WERI-Rb-1 (cell line): ENCODE data around the gene TENM4.

Experiments used
- DNase-seq: peaks from one replicate; pipeline ENCODE4 v3.0.0-alpha.2; 2020
- H3K27ac ChIP-seq: fragments of 250-450 bp; sonication (Bioruptor Pico); 2 replicates; pipeline ENCODE4 v1.5.1; 2020; ENCODE audit warnings: mild to moderate bottlenecking, moderate library complexity
- H3K27me3 ChIP-seq: fragments of 250-450 bp; sonication (Bioruptor Pico); 2 replicates; pipeline ENCODE4 v1.5.1; 2021; ENCODE audit warnings: mild to moderate bottlenecking, low read depth, moderate library complexity; ENCODE audit not compliant: insufficient read depth, severe bottlenecking
- H3K36me3 ChIP-seq: fragments of 250-450 bp; sonication (Bioruptor Pico); 2 replicates; pipeline ENCODE4 v1.5.1; 2020; ENCODE audit warnings: mild to moderate bottlenecking, moderate library complexity
- H3K4me3 ChIP-seq: 2 replicates; pipeline ENCODE4 v1.5.1; 2011; ENCODE audit warnings: low read depth, mild to moderate bottlenecking, control low read depth, low read length
- H3K9me3 ChIP-seq: fragments of 250-450 bp; sonication (Bioruptor Pico); 2 replicates; pipeline ENCODE4 v1.5.1; 2021; ENCODE audit warnings: mild to moderate bottlenecking, moderate library complexity; ENCODE audit not compliant: severe bottlenecking
- TF ChIP-seq, protein P1 (sequence below): IDR thresholded peaks from 2 replicates; pipeline ENCODE4 v1.5.1; 2011; ENCODE audit warnings: low read depth, mild to moderate bottlenecking, control low read depth, inconsistent platforms, low read length

TENM4 gene

DNA sequence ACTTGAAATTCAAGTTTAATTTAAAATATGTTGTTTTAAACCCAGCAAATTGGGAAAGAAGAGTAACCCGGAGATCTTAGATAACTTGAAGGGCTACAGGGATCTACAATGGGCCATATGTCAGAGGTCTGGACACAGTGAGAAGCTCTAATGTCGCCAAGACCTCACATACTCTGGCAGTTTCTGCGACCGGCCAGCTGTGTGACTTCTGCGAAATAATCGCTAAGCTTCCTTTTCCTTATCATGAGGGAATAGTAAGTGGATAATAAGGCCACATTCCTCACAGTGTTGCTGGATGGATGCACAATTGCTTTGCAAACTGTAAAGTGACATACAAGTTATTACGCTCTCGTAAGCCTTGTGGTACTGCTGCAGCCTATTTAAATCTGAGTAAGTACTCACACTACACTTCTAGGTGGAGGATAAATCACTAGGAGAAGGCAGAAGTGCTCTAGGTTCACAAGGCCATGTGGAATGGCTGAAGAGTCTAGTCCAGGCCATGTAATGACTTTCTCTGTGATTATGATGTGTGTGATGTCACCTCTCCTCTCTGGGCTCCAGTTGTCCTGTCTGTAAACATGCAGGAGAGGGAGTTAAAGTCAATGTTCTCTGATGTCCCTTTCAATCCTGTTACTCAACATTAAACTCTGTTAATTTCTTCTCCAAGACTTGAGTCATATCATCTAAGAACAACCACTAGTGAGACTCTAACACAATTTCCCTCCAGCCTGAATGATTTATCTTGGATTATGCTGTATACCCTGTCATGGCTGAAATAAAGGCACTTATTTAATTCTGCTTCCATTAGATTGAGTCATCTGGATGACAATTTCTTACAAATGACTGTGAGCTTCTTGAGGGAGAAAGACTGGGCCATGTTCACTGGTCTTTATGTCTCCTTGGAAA lies 673.5 kb downstream of the TENM4 start:
- H3K36me3 ChIP-seq, result no peaks in the 10 kb centered on the region
- H3K27me3 ChIP-seq, result peaks cover 25% of the 10 kb centered on the region
- DNase-seq, result no peak
- no peaks in the 10 kb centered on the region for H3K9me3 ChIP-seq
- H3K4me3 ChIP-seq, result no peak overlapping the region
- H3K27ac ChIP-seq, result no peak overlapping the region
- TF ChIP-seq, protein P1, sequence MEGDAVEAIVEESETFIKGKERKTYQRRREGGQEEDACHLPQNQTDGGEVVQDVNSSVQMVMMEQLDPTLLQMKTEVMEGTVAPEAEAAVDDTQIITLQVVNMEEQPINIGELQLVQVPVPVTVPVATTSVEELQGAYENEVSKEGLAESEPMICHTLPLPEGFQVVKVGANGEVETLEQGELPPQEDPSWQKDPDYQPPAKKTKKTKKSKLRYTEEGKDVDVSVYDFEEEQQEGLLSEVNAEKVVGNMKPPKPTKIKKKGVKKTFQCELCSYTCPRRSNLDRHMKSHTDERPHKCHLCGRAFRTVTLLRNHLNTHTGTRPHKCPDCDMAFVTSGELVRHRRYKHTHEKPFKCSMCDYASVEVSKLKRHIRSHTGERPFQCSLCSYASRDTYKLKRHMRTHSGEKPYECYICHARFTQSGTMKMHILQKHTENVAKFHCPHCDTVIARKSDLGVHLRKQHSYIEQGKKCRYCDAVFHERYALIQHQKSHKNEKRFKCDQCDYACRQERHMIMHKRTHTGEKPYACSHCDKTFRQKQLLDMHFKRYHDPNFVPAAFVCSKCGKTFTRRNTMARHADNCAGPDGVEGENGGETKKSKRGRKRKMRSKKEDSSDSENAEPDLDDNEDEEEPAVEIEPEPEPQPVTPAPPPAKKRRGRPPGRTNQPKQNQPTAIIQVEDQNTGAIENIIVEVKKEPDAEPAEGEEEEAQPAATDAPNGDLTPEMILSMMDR, result no peak

DNA sequence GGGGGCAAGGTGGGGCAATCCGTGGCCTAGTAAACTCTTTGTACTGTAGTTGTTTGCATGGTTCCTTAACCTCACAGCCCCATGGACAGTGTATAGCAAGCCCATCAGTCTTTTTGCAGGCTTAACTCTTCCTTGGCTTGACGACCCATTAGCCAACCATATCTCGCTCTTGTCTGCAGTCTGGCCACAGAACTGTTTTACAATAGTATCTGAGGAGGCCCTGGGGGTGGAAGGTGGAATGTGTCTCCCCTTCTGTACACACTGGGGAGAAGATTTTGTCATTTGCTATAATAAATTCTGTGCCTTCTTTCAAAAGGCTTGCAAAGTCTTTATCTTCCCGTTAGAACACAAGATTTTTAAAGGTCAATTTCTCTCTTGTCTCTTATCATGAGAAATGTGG lies 675.9 kb downstream of the TENM4 start:
- no peaks in the 10 kb centered on the region for H3K36me3 ChIP-seq
- TF ChIP-seq, protein P1, result no peak
- H3K4me3 ChIP-seq, result no peak overlapping the region
- H3K27me3 ChIP-seq, result peaks cover 15% of the 10 kb centered on the region
- H3K9me3 ChIP-seq, result no peaks in the 10 kb centered on the region
- no peak overlapping the region for H3K27ac ChIP-seq
- no peak for DNase-seq

DNA sequence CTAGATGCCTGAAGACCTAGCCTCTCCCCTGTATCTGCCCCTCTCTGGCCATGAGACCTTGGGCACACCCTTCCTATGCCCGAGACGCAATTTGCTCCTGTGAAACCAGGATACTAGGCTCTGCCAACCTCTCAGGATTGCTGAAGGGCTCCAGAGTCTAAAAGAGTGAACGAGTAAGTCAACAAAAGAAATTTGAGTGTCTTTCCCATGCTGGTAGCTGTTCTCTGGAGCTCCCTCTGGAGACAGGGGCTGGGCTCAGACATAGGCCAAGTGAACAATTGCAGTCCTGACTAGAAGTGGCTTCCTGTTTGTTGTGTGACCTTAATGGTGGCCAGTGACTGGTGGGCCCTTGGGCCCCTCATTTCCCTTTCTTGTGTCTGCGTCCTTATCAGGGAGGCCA lies 677.2 kb downstream of the TENM4 start:
- no peaks in the 10 kb centered on the region for H3K36me3 ChIP-seq
- DNase-seq, result no peak
- no peak overlapping the region for H3K4me3 ChIP-seq
- H3K27ac ChIP-seq, result no peak overlapping the region
- peaks cover 7% of the 10 kb centered on the region for H3K27me3 ChIP-seq
- no peaks in the 10 kb centered on the region for H3K9me3 ChIP-seq
- TF ChIP-seq, protein P1, result no peak

DNA sequence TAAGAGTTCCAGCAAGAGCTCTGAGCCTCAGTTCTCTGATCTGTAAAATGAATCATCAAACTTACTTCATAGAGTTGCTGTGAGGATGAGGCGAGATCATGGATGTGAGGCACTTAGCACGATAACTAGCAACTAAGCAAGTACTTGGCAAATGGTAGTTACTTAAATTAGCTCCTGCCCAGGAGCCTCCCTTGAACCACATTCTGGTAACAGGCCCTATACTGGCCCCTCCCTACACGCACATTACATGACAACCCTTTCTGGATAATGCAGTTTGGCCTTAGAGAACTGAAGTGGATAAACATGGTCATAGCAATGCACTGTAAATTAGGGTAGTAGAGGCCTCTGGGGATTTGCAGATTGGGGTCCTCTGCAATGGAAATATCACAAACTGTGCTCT lies 678.7 kb downstream of the TENM4 start:
- Histone ChIP-seq H3K36me3 (no peaks in the 10 kb centered on the region), H3K9me3 (no peaks in the 10 kb centered on the region), H3K27me3 (peaks cover 3% of the 10 kb centered on the region), H3K27ac (no peak overlapping the region), H3K4me3 (no peak overlapping the region)
- DNase-seq, result no peak
- TF ChIP-seq, protein P1, result no peak

DNA sequence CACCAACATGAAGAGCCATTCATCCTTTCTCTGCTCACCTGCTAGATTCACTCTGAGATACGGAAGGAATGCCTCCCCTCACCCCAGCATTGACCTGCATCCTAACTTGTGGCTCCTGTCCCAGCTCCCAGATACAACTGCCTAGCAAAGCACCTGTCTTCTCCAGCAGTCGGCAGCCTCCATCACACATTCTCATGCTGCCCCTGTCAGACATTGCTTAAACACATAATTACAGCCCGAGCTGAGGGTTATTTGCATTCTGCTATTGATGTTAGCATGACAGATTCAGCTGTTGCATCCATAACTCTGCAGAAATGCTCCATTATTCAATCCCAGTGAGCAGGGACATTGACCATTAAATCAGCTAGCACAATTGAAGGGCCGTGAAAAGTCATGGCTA lies 681.8 kb downstream of the TENM4 start:
- TF ChIP-seq, protein P1, result no peak
- H3K36me3 ChIP-seq, result no peaks in the 10 kb centered on the region
- H3K4me3 ChIP-seq, result no peak overlapping the region
- DNase-seq, result no peak
- peaks cover 17% of the 10 kb centered on the region for H3K27me3 ChIP-seq
- no peak overlapping the region for H3K27ac ChIP-seq
- no peaks in the 10 kb centered on the region for H3K9me3 ChIP-seq
